ENCODE results near the gene NPPA.
A peak's percentile ranks its signal among the peaks of the same experiment; 100 is the strongest.
"Not testable (repeated sequence)": the region's sequence is repeated elsewhere in the genome, so short reads cannot be mapped to it uniquely, and the experiment has no call there.

The NPPA gene

GRCh38 chr1:11813021-11813420 is 34.6 kb downstream of the NPPA start:
- H3K27me3 ChIP-seq (ENCODE audit: control insufficient read depth in 1 of 2, insufficient read depth in 2 of 2, low read length in 2 of 2), result no peaks in the 10 kb centered on the region
- peaks cover 17 to 53% of the 10 kb centered on the region in 2 donors for H3K36me3 ChIP-seq (ENCODE audit: control insufficient read depth in 1 of 2, insufficient read depth in 2 of 2, low read length in 2 of 2)
- H3K9me3 ChIP-seq (ENCODE audit: control insufficient read depth in 1 of 2, low read length in 2 of 2), result no peaks in the 10 kb centered on the region
- H3K9ac ChIP-seq (ENCODE audit: low read depth in 1 of 2, low read length in 2 of 2), result no peak overlapping the region
- no peak overlapping the region for H3K4me3 ChIP-seq (ENCODE audit: low read depth in 1 of 2, low read length in 2 of 2)
- H3K4me1 ChIP-seq (ENCODE audit: control insufficient read depth in 1 of 2, insufficient read depth in 2 of 2, low read length in 2 of 2), result peaks cover 3 to 4% of the 10 kb centered on the region in 2 donors
- no peak overlapping the region for H3K27ac ChIP-seq (ENCODE audit: low read depth, low read length)

GRCh38 chr1:11807133-11807532 is 40.5 kb downstream of the NPPA start:
- H3K27ac ChIP-seq (ENCODE audit: low read depth, low read length), result no peak overlapping the region
- H3K36me3 ChIP-seq (ENCODE audit: control insufficient read depth in 1 of 2, insufficient read depth in 2 of 2, low read length in 2 of 2), result peaks cover 3 to 21% of the 10 kb centered on the region in 2 donors
- H3K4me1 ChIP-seq (ENCODE audit: control insufficient read depth in 1 of 2, insufficient read depth in 2 of 2, low read length in 2 of 2), result peaks cover 46% of the 10 kb centered on the region in 2 donors
- peak overlapping the region; percentile 67 to 96 for H3K4me3 ChIP-seq (ENCODE audit: low read depth in 1 of 2, low read length in 2 of 2)
- H3K27me3 ChIP-seq (ENCODE audit: control insufficient read depth in 1 of 2, insufficient read depth in 2 of 2, low read length in 2 of 2), result no peaks in the 10 kb centered on the region
- H3K9ac ChIP-seq (ENCODE audit: low read depth in 1 of 2, low read length in 2 of 2), result peak overlapping the region; percentile 55 to 87
- H3K9me3 ChIP-seq (ENCODE audit: control insufficient read depth in 1 of 2, low read length in 2 of 2), result no peaks in the 10 kb centered on the region

GRCh38 chr1:11806307-11806936 is 41.2 kb downstream of the NPPA start:
- H3K9ac ChIP-seq (ENCODE audit: low read depth in 1 of 2, low read length in 2 of 2), result peak overlapping the region; percentile 55 to 87
- H3K27ac ChIP-seq (ENCODE audit: low read depth, low read length), result peak overlapping the region; percentile 99
- peaks cover 50 to 51% of the 10 kb centered on the region in 2 donors for H3K4me1 ChIP-seq (ENCODE audit: control insufficient read depth in 1 of 2, insufficient read depth in 2 of 2, low read length in 2 of 2)
- H3K9me3 ChIP-seq (ENCODE audit: control insufficient read depth in 1 of 2, low read length in 2 of 2), result no peaks in the 10 kb centered on the region
- peak overlapping the region; percentile 67 to 96 for H3K4me3 ChIP-seq (ENCODE audit: low read depth in 1 of 2, low read length in 2 of 2)
- H3K36me3 ChIP-seq (ENCODE audit: control insufficient read depth in 1 of 2, insufficient read depth in 2 of 2, low read length in 2 of 2), result peaks cover 4 to 21% of the 10 kb centered on the region in 2 donors
- H3K27me3 ChIP-seq (ENCODE audit: control insufficient read depth in 1 of 2, insufficient read depth in 2 of 2, low read length in 2 of 2), result no peaks in the 10 kb centered on the region

GRCh38 chr1:11805422-11806306 is 41.9 kb downstream of the NPPA start, which contains the start of the genes CLCN6 and MTHFR:
CLCN6 (plus strand) TSS chr1:11806191; CDS start chr1:11806263, 72 bp downstream.
MTHFR (minus strand) TSS chr1:11805964; CDS start chr1:11803116, 2,848 bp downstream.
- H3K4me3 ChIP-seq (ENCODE audit: low read depth in 1 of 2, low read length in 2 of 2), result peak within 1 kb of the TSS; percentile 90 to 96
- no peaks in the 10 kb centered on the region for H3K9me3 ChIP-seq (ENCODE audit: control insufficient read depth in 1 of 2, low read length in 2 of 2)
- H3K4me1 ChIP-seq (ENCODE audit: control insufficient read depth in 1 of 2, insufficient read depth in 2 of 2, low read length in 2 of 2), result peaks cover 50 to 51% of the 10 kb centered on the region in 2 donors
- no peaks in the 10 kb centered on the region for H3K27me3 ChIP-seq (ENCODE audit: control insufficient read depth in 1 of 2, insufficient read depth in 2 of 2, low read length in 2 of 2)
- H3K9ac ChIP-seq (ENCODE audit: low read depth in 1 of 2, low read length in 2 of 2), result peak within 1 kb of the TSS; percentile 99
- H3K36me3 ChIP-seq (ENCODE audit: control insufficient read depth in 1 of 2, insufficient read depth in 2 of 2, low read length in 2 of 2), result peaks cover 11 to 28% of the 10 kb centered on the region in 2 donors
- peak within 1 kb of the TSS; percentile 99 for H3K27ac ChIP-seq (ENCODE audit: low read depth, low read length)

GRCh38 chr1:11804666-11805421 is 42.7 kb downstream of the NPPA start:
- H3K9me3 ChIP-seq (ENCODE audit: control insufficient read depth in 1 of 2, low read length in 2 of 2), result no peaks in the 10 kb centered on the region
- H3K9ac ChIP-seq (ENCODE audit: low read depth in 1 of 2, low read length in 2 of 2), result peak overlapping the region; percentile 99
- H3K4me1 ChIP-seq (ENCODE audit: control insufficient read depth in 1 of 2, insufficient read depth in 2 of 2, low read length in 2 of 2), result peaks cover 50 to 51% of the 10 kb centered on the region in 2 donors
- peaks cover 19 to 36% of the 10 kb centered on the region in 2 donors for H3K36me3 ChIP-seq (ENCODE audit: control insufficient read depth in 1 of 2, insufficient read depth in 2 of 2, low read length in 2 of 2)
- peak overlapping the region; percentile 99 for H3K27ac ChIP-seq (ENCODE audit: low read depth, low read length)
- no peaks in the 10 kb centered on the region for H3K27me3 ChIP-seq (ENCODE audit: control insufficient read depth in 1 of 2, insufficient read depth in 2 of 2, low read length in 2 of 2)
- peak overlapping the region; percentile 90 to 96 for H3K4me3 ChIP-seq (ENCODE audit: low read depth in 1 of 2, low read length in 2 of 2)

- Histone ChIP-seq H3K36me3 (ENCODE audit: control insufficient read depth in 1 of 2, insufficient read depth in 2 of 2, low read length in 2 of 2) (peaks cover 23 to 35% of the 10 kb centered on the region in 2 donors), H3K9ac (ENCODE audit: low read depth in 1 of 2, low read length in 2 of 2) (peak overlapping the region; percentile 99), H3K4me3 (ENCODE audit: low read depth in 1 of 2, low read length in 2 of 2) (peak overlapping the region; percentile 90 to 96), H3K27ac (ENCODE audit: low read depth, low read length) (peak overlapping the region; percentile 99), H3K4me1 (ENCODE audit: control insufficient read depth in 1 of 2, insufficient read depth in 2 of 2, low read length in 2 of 2) (peaks cover 50 to 51% of the 10 kb centered on the region in 2 donors)
- H3K27me3 ChIP-seq (ENCODE audit: control insufficient read depth in 1 of 2, insufficient read depth in 2 of 2, low read length in 2 of 2); H3K9me3 ChIP-seq (ENCODE audit: control insufficient read depth in 1 of 2, low read length in 2 of 2): not testable (repeated sequence)
Observed at GRCh38 chr1:11803924-11804665, 43.5 kb downstream of the NPPA start.

- Histone ChIP-seq H3K4me3 (ENCODE audit: low read depth in 1 of 2, low read length in 2 of 2) (peak overlapping the region; percentile 73), H3K9me3 (ENCODE audit: control insufficient read depth in 1 of 2, low read length in 2 of 2) (no peaks in the 10 kb centered on the region), H3K4me1 (ENCODE audit: control insufficient read depth in 1 of 2, insufficient read depth in 2 of 2, low read length in 2 of 2) (peaks cover 50 to 51% of the 10 kb centered on the region in 2 donors), H3K36me3 (ENCODE audit: control insufficient read depth in 1 of 2, insufficient read depth in 2 of 2, low read length in 2 of 2) (peaks cover 23 to 38% of the 10 kb centered on the region in 2 donors), H3K27ac (ENCODE audit: low read depth, low read length) (peak overlapping the region; percentile 76), H3K9ac (ENCODE audit: low read depth in 1 of 2, low read length in 2 of 2) (peak overlapping the region; percentile 61 to 89), H3K27me3 (ENCODE audit: control insufficient read depth in 1 of 2, insufficient read depth in 2 of 2, low read length in 2 of 2) (no peaks in the 10 kb centered on the region)
Observed at GRCh38 chr1:11802973-11803885, 44.4 kb downstream of the NPPA start.

GRCh38 chr1:11802616-11802972 is 45.0 kb downstream of the NPPA start:
- peak overlapping the region; percentile 61 to 89 for H3K9ac ChIP-seq (ENCODE audit: low read depth in 1 of 2, low read length in 2 of 2)
- H3K4me1 ChIP-seq (ENCODE audit: control insufficient read depth in 1 of 2, insufficient read depth in 2 of 2, low read length in 2 of 2), result peaks cover 46 to 47% of the 10 kb centered on the region in 2 donors

More at GRCh38 chr1:11802616-11802972, 45.0 kb downstream of the NPPA start:
- Histone ChIP-seq H3K4me3 (ENCODE audit: low read depth in 1 of 2, low read length in 2 of 2) (peak overlapping the region; percentile 73), H3K36me3 (ENCODE audit: control insufficient read depth in 1 of 2, insufficient read depth in 2 of 2, low read length in 2 of 2) (peaks cover 21 to 38% of the 10 kb centered on the region in 2 donors), H3K27me3 (ENCODE audit: control insufficient read depth in 1 of 2, insufficient read depth in 2 of 2, low read length in 2 of 2) (no peaks in the 10 kb centered on the region), H3K27ac (ENCODE audit: low read depth, low read length) (peak overlapping the region; percentile 76), H3K9me3 (ENCODE audit: control insufficient read depth in 1 of 2, low read length in 2 of 2) (no peaks in the 10 kb centered on the region)

Measured in duodenal mucosa (tissue), 2 donors.